HG03354 (cell line): ENCODE measurements around the gene SP2.

Source experiments
- ATAC-seq: cut with Tn5 transposase; IDR thresholded peaks from one replicate; pipeline ENCODE4 v1.9.1; 2021; ENCODE audit warnings: mild to moderate bottlenecking; ENCODE audit not compliant: unreplicated experiment, poor library complexity, severe bottlenecking

The SP2 gene

GRCh38 chr17:47945080-47945479, 49.0 kb downstream of the SP2 start:
- ATAC-seq, result no peak

- no peak for ATAC-seq
These were observed 49.8 kb downstream of the SP2 start for GRCh38 chr17:47945529-47946508.

GRCh38 chr17:47946516-47946915, 50.5 kb downstream of the SP2 start:
- no peak for ATAC-seq

- peak; percentile 68 for ATAC-seq
These were observed 50.9 kb downstream of the SP2 start for GRCh38 chr17:47946929-47947397.

- ATAC-seq, result no peak
These were observed 52.7 kb downstream of the SP2 start for GRCh38 chr17:47948706-47949196.

- ATAC-seq, result peak; percentile 64
These were observed 53.2 kb downstream of the SP2 start for GRCh38 chr17:47949197-47949759.

GRCh38 chr17:47949946-47950345, 53.9 kb downstream of the SP2 start:
- ATAC-seq, result peak; percentile 26

GRCh38 chr17:47950448-47950847, 54.4 kb downstream of the SP2 start:
- ATAC-seq, result no peak

- ATAC-seq, result no peak
These were observed 56.4 kb downstream of the SP2 start for GRCh38 chr17:47952171-47953021.

GRCh38 chr17:47953909-47954308, 57.9 kb downstream of the SP2 start:
- ATAC-seq, result no peak

GRCh38 chr17:47955497-47956461, 59.7 kb downstream of the SP2 start:
- ATAC-seq, result no peak

- ATAC-seq, result no peak
These were observed 61.0 kb downstream of the SP2 start for GRCh38 chr17:47956791-47957590.

GRCh38 chr17:47957591-47958490, 61.8 kb downstream of the SP2 start, which contains the start of gene PRR15L:
Gene PRR15L (minus strand): TSS chr17:47957883. CDS start chr17:47953234, 4,649 bp downstream.
- ATAC-seq, result no peak

GRCh38 chr17:47959825-47960655, 64.0 kb downstream of the SP2 start:
- ATAC-seq, result no peak

- ATAC-seq, result no peak
These were observed 65.4 kb downstream of the SP2 start for GRCh38 chr17:47961406-47961805.

- ATAC-seq, result no peak
These were observed 66.9 kb downstream of the SP2 start for GRCh38 chr17:47962901-47963300.
